GM18507 (cell line): ENCODE results near the gene SP8.
"Not testable (repeated sequence)": the region's sequence is repeated elsewhere in the genome, so short reads cannot be mapped to it uniquely, and the experiment has no call there.

ENCODE experiments used
- DNase-seq: peaks from one replicate; pipeline ENCODE4 v3.0.0; 2011; ENCODE audit warnings: low read depth; ENCODE audit not compliant: insufficient read length; ENCODE audit errors: extremely low spot score
- FAIRE-seq: peaks from 2 replicates; lab custom pipeline; 2011; peaks lifted over from hg19 to GRCh38; lab: Jason Lieb, UNC

The SP8 gene

GRCh38 chr7:20786779-20787659 lies at the start of gene SP8:
SP8 (minus strand) TSS chr7:20786886; CDS start chr7:20786798, 88 bp downstream.
- DNase-seq: no peak
- FAIRE-seq: no peak

- FAIRE-seq: peak; percentile 98
- not testable (repeated sequence) for DNase-seq
Measured at GRCh38 chr7:20836424-20836823, 49.7 kb upstream of the SP8 start.

GRCh38 chr7:20835111-20835750 lies 48.5 kb upstream of the SP8 start:
- DNase-seq (no peak), FAIRE-seq (no peak)

- DNase-seq: no peak
- FAIRE-seq: no peak
Measured at GRCh38 chr7:20834656-20835055, 48.0 kb upstream of the SP8 start.

GRCh38 chr7:20831956-20832355 lies 45.3 kb upstream of the SP8 start:
- FAIRE-seq (no peak), DNase-seq (no peak)

GRCh38 chr7:20831451-20831850 lies 44.8 kb upstream of the SP8 start:
- no peak for DNase-seq
- FAIRE-seq: no peak

- FAIRE-seq (peak; percentile 60), DNase-seq (no peak)
Measured at GRCh38 chr7:20828947-20829346, 42.3 kb upstream of the SP8 start.

GRCh38 chr7:20827172-20827571 lies 40.5 kb upstream of the SP8 start:
- DNase-seq: no peak
- FAIRE-seq: no peak

GRCh38 chr7:20826243-20826642 lies 39.6 kb upstream of the SP8 start:
- FAIRE-seq: no peak
- DNase-seq: no peak

GRCh38 chr7:20825555-20825954 lies 38.9 kb upstream of the SP8 start:
- DNase-seq (no peak), FAIRE-seq (no peak)

- not testable (repeated sequence) for DNase-seq, FAIRE-seq
Measured at GRCh38 chr7:20821390-20821789, 34.7 kb upstream of the SP8 start.

GRCh38 chr7:20816372-20816959 lies 29.8 kb upstream of the SP8 start:
- no peak for FAIRE-seq
- no peak for DNase-seq

GRCh38 chr7:20804345-20804744 lies 17.7 kb upstream of the SP8 start:
- FAIRE-seq (no peak), DNase-seq (no peak)

- FAIRE-seq (no peak), DNase-seq (no peak)
Measured at GRCh38 chr7:20799566-20800366, 13.1 kb upstream of the SP8 start.

GRCh38 chr7:20798694-20799121 lies 12.0 kb upstream of the SP8 start:
- DNase-seq (no peak), FAIRE-seq (peak; percentile 5)

GRCh38 chr7:20798081-20798693 lies 11.5 kb upstream of the SP8 start:
- DNase-seq (peak; percentile 67), FAIRE-seq (peak; percentile 15)

GRCh38 chr7:20797462-20798080 lies 10.9 kb upstream of the SP8 start:
- FAIRE-seq (peak; percentile 82), DNase-seq (peak; percentile 40)

GRCh38 chr7:20797042-20797461 lies 10.4 kb upstream of the SP8 start:
- FAIRE-seq (no peak), DNase-seq (no peak)

GRCh38 chr7:20796500-20796899 lies 9.8 kb upstream of the SP8 start:
- DNase-seq (no peak), FAIRE-seq (peak; percentile 63)
